ENCODE results near the gene PTGS2. TPM values are rescaled to one million over a fixed set of nuclear protein-coding genes. Genes with fewer than 3 reads are reported as not detected.

Gene PTGS2
- total and polyA plus RNA-seq, 2 of the 8 experiments (the other 6 are each of a cell fraction or from before 2014, with no cell fraction given): 0.29 to 0.35 TPM

- H2AK5ac ChIP-seq (ENCODE audit: low read depth, low read length): no peak overlapping the region
- no peak overlapping the region for H2AFZ ChIP-seq (ENCODE audit: low read length)
- no peaks in the 10 kb centered on the region for H3K27me3 ChIP-seq (replicated peaks in 1 of 4; ENCODE audit: control insufficient read depth in 3 of 4, extremely low read depth in 1 of 4, insufficient read depth in 3 of 4, low read length in 3 of 4)
- H3K9me3 ChIP-seq (ENCODE audit: insufficient read depth in 2 of 2, low read depth in 1 of 2, low read length in 1 of 2): no peaks in the 10 kb centered on the region
- no peak overlapping the region for H4K91ac ChIP-seq (replicated peaks; ENCODE audit: insufficient read length, low read length)
- H3K18ac ChIP-seq (ENCODE audit: extremely low read depth, low read length): no peak overlapping the region
- H3K23ac ChIP-seq (ENCODE audit: insufficient read length): no peak overlapping the region
- H2BK5ac ChIP-seq (ENCODE audit: low read depth, low read length): no peak overlapping the region
- H3K4me2 ChIP-seq (ENCODE audit: insufficient read depth in 1 of 2, low read depth in 2 of 2, low read length in 2 of 2): no peak overlapping the region
- no peaks in the 10 kb centered on the region; the same call in 1 of the 2 replicates for H3K23me2 ChIP-seq (ENCODE audit: low read depth, low read length)
- FAIRE-seq (no peak), DNase-seq (ENCODE audit: low read depth in 1 of 2, low spot score in 2 of 2) (no peak)
- H3K79me1 ChIP-seq (ENCODE audit: low read depth, low read length): no peaks in the 10 kb centered on the region
- H2BK15ac ChIP-seq (ENCODE audit: low read length): no peak overlapping the region
- ChIA-PET POLR2A (ENCODE audit: partially characterized antibody) (interaction anchor here (1.9 kb wide), 1 partner anchor 17 kb away, joined by 4 read pairs; the partner anchor contains the start of gene PTGS2), CTCF (ENCODE audit: partially characterized antibody) (interaction anchor here (0.6 to 1.0 kb wide), 2 partner anchors 8 to 17 kb away, joined by 3 to 4 read pairs; partner anchors contain the start of gene PTGS2)
- H2BK12ac ChIP-seq (ENCODE audit: low read depth, low read length): no peak overlapping the region
- H3K9ac ChIP-seq (replicated peaks in 1 of 4; ENCODE audit: extremely low read depth in 1 of 4, low read depth in 3 of 4, low read length in 3 of 4): no peak overlapping the region
- no peaks in the 10 kb centered on the region for H3K36me3 ChIP-seq (ENCODE audit: control insufficient read depth in 2 of 4, insufficient read depth in 4 of 4, low read length in 3 of 4)
- H3K27ac ChIP-seq (ENCODE audit: low read depth, low read length): no peak overlapping the region
- no peak overlapping the region for H4K8ac ChIP-seq (ENCODE audit: extremely low read depth, insufficient read depth, low read length)
- H3K4me3 ChIP-seq (ENCODE audit: extremely low read depth in 1 of 4, insufficient read depth in 2 of 4, low read depth in 3 of 4, low read length in 4 of 4): no peak overlapping the region
- H2BK120ac ChIP-seq (replicated peaks; ENCODE audit: low read depth, low read length): no peak overlapping the region
- no peak for TF ChIP-seq EP300 (IDR thresholded peaks at IDR 0.05; ENCODE audit: borderline replicate concordance in 1 of 2, low read depth in 2 of 2, low read length in 2 of 2)
- no peak for TF ChIP-seq POLR2AphosphoS5 (IDR thresholded peaks at IDR 0.05; ENCODE audit: low read depth, low read length)
- no peaks in the 10 kb centered on the region for H3K79me2 ChIP-seq (ENCODE audit: control insufficient read depth in 1 of 2, insufficient read depth in 2 of 2, low read length in 2 of 2)
- H2BK20ac ChIP-seq (ENCODE audit: low read length): no peak overlapping the region
- H3K4me1 ChIP-seq (replicated peaks in 1 of 4; ENCODE audit: control insufficient read depth in 3 of 4, insufficient read depth in 4 of 4, low read length in 3 of 4): no peaks in the 10 kb centered on the region
- no peaks in the 10 kb centered on the region for H4K20me1 ChIP-seq (replicated peaks in 1 of 2; ENCODE audit: control insufficient read depth in 1 of 2, insufficient read depth in 2 of 2, low read length in 2 of 2)
- no peak overlapping the region for H3K56ac ChIP-seq (replicated peaks; ENCODE audit: insufficient read length, low read depth, low read length)
- H3K4ac ChIP-seq (replicated peaks; ENCODE audit: insufficient read length, low read depth, low read length): no peak overlapping the region
- no peak overlapping the region for H3K14ac ChIP-seq (ENCODE audit: insufficient read length)
- no peak overlapping the region for H4K5ac ChIP-seq (ENCODE audit: insufficient read length, low read depth, low read length)
These were observed 17.5 kb downstream of the PTGS2 start for GRCh38 chr1:186662752-186663151.
